GM12878 (cell line): ENCODE data around the gene CTNNBL1. TPM values are rescaled to one million over a fixed set of nuclear protein-coding genes. Genes with fewer than 3 reads are reported as not detected.

Source experiments
- ASH2L ChIP-seq: fragments of 300-600, 200-600 bp; sonication (generic); IDR thresholded peaks from 2 replicates; pipeline ENCODE4 v1.6.1; 2017; ENCODE audit warnings: low read depth, mild to moderate bottlenecking, borderline replicate concordance
- BCL11A ChIP-seq: IDR thresholded peaks from 2 replicates; pipeline ENCODE4 v1.6.1; 2011; ENCODE audit warnings: low read depth, low read length
- BRCA1 ChIP-seq: IDR thresholded peaks from 2 replicates; pipeline ENCODE4 v1.6.1; 2011; ENCODE audit warnings: low read depth, low read length, improper control_type of control experiment
- CHD4 ChIP-seq: fragments of 200-600 bp; sonication (generic); IDR thresholded peaks from 2 replicates; pipeline ENCODE4 v1.6.1; 2016; ENCODE audit warnings: mild to moderate bottlenecking
- E4F1 ChIP-seq: fragments of 450-650 bp; IDR thresholded peaks from 2 replicates; pipeline ENCODE4 v1.6.1; 2018; ENCODE audit warnings: borderline replicate concordance, mild to moderate bottlenecking; ENCODE audit not compliant: partially characterized antibody
- EZH2 ChIP-seq: IDR thresholded peaks from 2 replicates; pipeline ENCODE4 v1.6.1; 2012; ENCODE audit warnings: low read depth, mild to moderate bottlenecking, control low read depth, inconsistent platforms, low read length, borderline replicate concordance; ENCODE audit not compliant: control insufficient read depth
- GABPA ChIP-seq: IDR thresholded peaks from 2 replicates; pipeline ENCODE4 v1.6.1; 2014; ENCODE audit warnings: antibody characterized with exemption, low read depth, mild to moderate bottlenecking, inconsistent platforms
- IRF4 ChIP-seq: IDR thresholded peaks from 2 replicates; pipeline ENCODE4 v1.6.1; 2011; ENCODE audit warnings: low read depth, low read length
- JUND ChIP-seq: IDR thresholded peaks from 2 replicates; pipeline ENCODE4 v1.6.1; 2012; ENCODE audit warnings: low read depth, mild to moderate bottlenecking, low read length, improper control_type of control experiment, moderate library complexity
- MEF2B ChIP-seq: fragments of 450-650 bp; IDR thresholded peaks from 2 replicates; pipeline ENCODE4 v1.6.1; 2018; ENCODE audit warnings: mild to moderate bottlenecking, moderate library complexity; ENCODE audit not compliant: partially characterized antibody, poor library complexity, severe bottlenecking
- MTA2 ChIP-seq: fragments of 450-650 bp; IDR thresholded peaks from 2 replicates; pipeline ENCODE4 v1.6.1; 2016; ENCODE audit warnings: low read depth, mild to moderate bottlenecking, moderate library complexity
- MTA3 ChIP-seq: IDR thresholded peaks from 2 replicates; pipeline ENCODE4 v1.6.1; 2012; ENCODE audit warnings: low read length, inconsistent platforms, borderline replicate concordance
- NFXL1 ChIP-seq: fragments of 450-650 bp; IDR thresholded peaks from 2 replicates; pipeline ENCODE4 v1.6.1; 2017; ENCODE audit warnings: antibody characterized with exemption, mild to moderate bottlenecking, borderline replicate concordance
- NKRF ChIP-seq: fragments of 450-650 bp; conservative IDR thresholded peaks from 2 replicates; pipeline ENCODE4 v1.6.1; 2017; ENCODE audit warnings: mild to moderate bottlenecking, moderate library complexity
- RAD51 ChIP-seq: fragments of 450-650 bp; IDR thresholded peaks from 2 replicates; pipeline ENCODE4 v1.6.1; 2016; ENCODE audit warnings: moderate library complexity, mild to moderate bottlenecking, inconsistent platforms
- STAT1 ChIP-seq: fragments of 450-650 bp; conservative IDR thresholded peaks from 2 replicates; pipeline ENCODE4 v1.6.1; 2014; ENCODE audit warnings: antibody characterized with exemption, mild to moderate bottlenecking
- TCF7 ChIP-seq: IDR thresholded peaks from 2 replicates; pipeline ENCODE4 v1.6.1; 2014; ENCODE audit warnings: antibody characterized with exemption, borderline replicate concordance
- WRNIP1 ChIP-seq: IDR thresholded peaks from 2 replicates; pipeline ENCODE4 v1.6.1; 2011; ENCODE audit warnings: low read depth, low read length, improper control_type of control experiment, borderline replicate concordance
- ZNF207 ChIP-seq: fragments of 450-650 bp; IDR thresholded peaks from 2 replicates; pipeline ENCODE4 v1.6.1; 2014; ENCODE audit warnings: antibody characterized with exemption, mild to moderate bottlenecking, borderline replicate concordance
- ZNF24 ChIP-seq: fragments of 450-650 bp; IDR thresholded peaks from 2 replicates; pipeline ENCODE4 v1.6.1; 2017; ENCODE audit warnings: antibody characterized with exemption, mild to moderate bottlenecking
- polyA plus RNA-seq, 11 experiments: library from polyadenylated mRNA; depleted of rRNA in 4 of 11; unstranded in 6 of 11; stranded (reverse) in 5 of 11; fragments of >200 nt; fragmentation: Nextera tagmentation in 4 of 11; fragmentation: Illumina TruSeq in 1 of 11; extraction: Ambion mirVana in 4 of 11; extraction: Trizol in 1 of 11; gene quantifications; 1 replicate in 1 of 11; 2 replicates in 10 of 11; pipeline versions ENCODE4 v1.2.1 to v1.2.3, GENCODE V29; 2011 to 2016; ENCODE audit warnings: inconsistent platforms in 2 of 11, missing spikeins in 2 of 11, low read depth in 1 of 11
- total RNA-seq, 4 experiments: library from RNA; depleted of rRNA in 3 of 4; stranded (reverse); fragments of >200 nt in 3 of 4; fragmentation: Illumina TruSeq in 1 of 4; extraction: Trizol in 1 of 4; gene quantifications; 2 replicates each; pipeline versions ENCODE4 v1.2.1 to v1.2.3, GENCODE V29; 2013 to 2021
- TF ChIP-seq, protein P1 (sequence below): fragments of 450-650 bp; IDR thresholded peaks from 2 replicates; pipeline ENCODE4 v1.6.1; 2014; ENCODE audit warnings: mild to moderate bottlenecking
- TF ChIP-seq, protein P2 (sequence below): IDR thresholded peaks from 2 replicates; pipeline ENCODE4 v1.6.1; 2012; ENCODE audit warnings: low read depth, low read length, improper control_type of control experiment
- TF ChIP-seq, protein P3 (sequence below): fragments of 450-650 bp; IDR thresholded peaks from 2 replicates; pipeline ENCODE4 v1.6.1; 2017; ENCODE audit warnings: borderline replicate concordance

CTNNBL1 gene
- total and polyA plus RNA-seq, 10 of the 15 experiments (the other 5 are each of a cell fraction or from before 2014, with no cell fraction given) = 43.1 to 102 (median 67.8) TPM

DNA sequence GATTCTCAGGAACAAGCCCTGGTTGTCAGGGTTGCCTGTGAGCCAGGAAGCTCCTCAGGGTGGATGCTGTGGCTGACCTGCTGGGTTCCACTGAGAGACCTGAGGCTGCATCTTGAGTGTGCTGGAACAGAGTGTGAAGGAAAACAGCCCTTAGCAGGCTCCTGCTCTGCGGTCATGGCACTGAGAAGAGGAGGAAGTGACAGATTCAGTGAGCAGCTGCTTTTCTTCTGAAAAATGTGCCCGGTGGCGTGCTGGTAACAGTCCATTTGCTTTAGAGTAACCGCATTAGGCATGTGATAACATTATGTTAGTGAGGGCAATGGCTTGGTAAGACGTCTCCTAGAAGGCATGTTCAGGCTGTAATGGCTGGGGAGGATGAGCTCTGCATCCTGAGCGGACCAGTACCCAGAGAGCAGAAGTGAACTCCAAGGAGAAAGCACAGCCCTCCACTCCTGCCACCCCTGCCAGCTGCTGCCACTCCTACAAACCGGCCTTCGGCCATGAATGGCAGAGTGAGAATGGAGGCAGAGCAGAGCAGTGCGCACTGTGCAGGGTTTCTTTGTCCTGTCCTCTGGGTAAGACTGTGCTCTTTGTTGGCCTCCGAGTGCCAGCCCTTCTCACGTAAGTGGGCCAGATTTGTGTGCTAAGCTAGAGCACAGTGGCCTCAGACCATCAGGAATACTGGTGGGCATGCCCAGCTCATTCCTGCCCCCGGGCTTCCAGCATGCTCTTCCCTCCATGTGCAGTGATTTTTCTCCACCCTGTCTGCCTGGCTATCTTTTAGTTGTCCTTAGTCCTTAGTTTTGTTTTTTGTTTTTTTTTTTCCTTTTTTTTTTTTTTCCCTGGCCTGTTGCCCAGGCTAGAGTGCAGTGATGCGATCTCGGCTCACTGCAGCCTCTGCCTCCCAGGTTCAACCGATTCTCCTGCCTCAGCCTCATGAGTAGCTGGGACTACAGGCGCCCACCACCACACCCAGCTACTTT, 111.0 kb downstream of the CTNNBL1 start (continued):
- TF ChIP-seq, protein P1, sequence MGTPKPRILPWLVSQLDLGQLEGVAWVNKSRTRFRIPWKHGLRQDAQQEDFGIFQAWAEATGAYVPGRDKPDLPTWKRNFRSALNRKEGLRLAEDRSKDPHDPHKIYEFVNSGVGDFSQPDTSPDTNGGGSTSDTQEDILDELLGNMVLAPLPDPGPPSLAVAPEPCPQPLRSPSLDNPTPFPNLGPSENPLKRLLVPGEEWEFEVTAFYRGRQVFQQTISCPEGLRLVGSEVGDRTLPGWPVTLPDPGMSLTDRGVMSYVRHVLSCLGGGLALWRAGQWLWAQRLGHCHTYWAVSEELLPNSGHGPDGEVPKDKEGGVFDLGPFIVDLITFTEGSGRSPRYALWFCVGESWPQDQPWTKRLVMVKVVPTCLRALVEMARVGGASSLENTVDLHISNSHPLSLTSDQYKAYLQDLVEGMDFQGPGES = no peak
- TF ChIP-seq NKRF (0 out of 2 replicates have a peak, but pooled peaks have one; percentile 26), ZNF24 (no peak), MTA2 (peak; percentile 48; the same call in 1 of the 2 replicates), E4F1 (no peak), CHD4 (no peak), ZNF207 (no peak), ASH2L (no peak), TCF7 (no peak), NFXL1 (no peak), GABPA (no peak), MEF2B (peak; percentile 25), BCL11A (peak; percentile 52), STAT1 (no peak), IRF4 (no peak), WRNIP1 (no peak), EZH2 (no peak), JUND (no peak), BRCA1 (no peak), MTA3 (0 out of 2 replicates have a peak, but pooled peaks have one; percentile 32), RAD51 (peak; percentile 47; the same call in 1 of the 2 replicates)
- TF ChIP-seq, protein P2, sequence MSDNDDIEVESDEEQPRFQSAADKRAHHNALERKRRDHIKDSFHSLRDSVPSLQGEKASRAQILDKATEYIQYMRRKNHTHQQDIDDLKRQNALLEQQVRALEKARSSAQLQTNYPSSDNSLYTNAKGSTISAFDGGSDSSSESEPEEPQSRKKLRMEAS = no peak
- TF ChIP-seq, protein P3, sequence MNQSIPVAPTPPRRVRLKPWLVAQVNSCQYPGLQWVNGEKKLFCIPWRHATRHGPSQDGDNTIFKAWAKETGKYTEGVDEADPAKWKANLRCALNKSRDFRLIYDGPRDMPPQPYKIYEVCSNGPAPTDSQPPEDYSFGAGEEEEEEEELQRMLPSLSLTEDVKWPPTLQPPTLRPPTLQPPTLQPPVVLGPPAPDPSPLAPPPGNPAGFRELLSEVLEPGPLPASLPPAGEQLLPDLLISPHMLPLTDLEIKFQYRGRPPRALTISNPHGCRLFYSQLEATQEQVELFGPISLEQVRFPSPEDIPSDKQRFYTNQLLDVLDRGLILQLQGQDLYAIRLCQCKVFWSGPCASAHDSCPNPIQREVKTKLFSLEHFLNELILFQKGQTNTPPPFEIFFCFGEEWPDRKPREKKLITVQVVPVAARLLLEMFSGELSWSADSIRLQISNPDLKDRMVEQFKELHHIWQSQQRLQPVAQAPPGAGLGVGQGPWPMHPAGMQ = no peak
